B cell (primary cell): Measurements from ENCODE around the gene FAM110C. TPM values are rescaled to one million over a fixed set of nuclear protein-coding genes. Genes with fewer than 3 reads are reported as not detected.
"Not testable (repeated sequence)": the region's sequence is repeated elsewhere in the genome, so short reads cannot be mapped to it uniquely, and the experiment has no call there.

Experiments used
- ATAC-seq: fragments of 200-7000 bp; cut with Tn5 transposase; one replicate; pipeline ENCODE4 v1.10.0; 2021; ENCODE audit warnings: low read depth, mild to moderate bottlenecking, moderate number of reproducible peaks, moderate library complexity
- CTCF ChIA-PET: fragments of 350-600 bp; sonication (Branson Sonifier 250); formaldehyde crosslinking; loops from one replicate; lab custom pipeline; 2021; ENCODE audit warnings: antibody characterized with exemption, inconsistent platforms; lab: Charles Lee
- POLR2A ChIA-PET: fragments of 350-600 bp; sonication (Branson Sonifier 250); formaldehyde crosslinking; loops from one replicate; lab custom pipeline; 2021; ENCODE audit warnings: antibody characterized with exemption; lab: Charles Lee
- DNase-seq: peaks from one replicate; pipeline ENCODE4 v3.0.0; 2013
- H2AFZ ChIP-seq: 2 replicates; pipeline ENCODE4 v1.6.1; 2012; ENCODE audit warnings: mild to moderate bottlenecking, low read depth, low read length; ENCODE audit not compliant: insufficient read depth, poor library complexity, severe bottlenecking
- H3K27ac ChIP-seq, 2 donors: 1 replicate in 1 of 2; 2 replicates in 1 of 2; pipeline ENCODE4 v1.5.1; 2012 to 2013; ENCODE audit warnings: low read length in 2 of 2, mild to moderate bottlenecking in 2 of 2, moderate library complexity in 1 of 2
- H3K27me3 ChIP-seq, 4 experiments: fragments of 200-600 bp in 1 of 4; sonication (generic) in 1 of 4; replicated peaks in 1 of 4; 1 replicate in 2 of 4; 2 replicates in 2 of 4; pipeline versions ENCODE4 v1.6.1 to v1.7.0; 2013 to 2016; ENCODE audit warnings: low read length in 3 of 4, mild to moderate bottlenecking in 2 of 4, mixed read lengths in 1 of 4, moderate library complexity in 1 of 4; ENCODE audit not compliant: insufficient read depth in 4 of 4, control insufficient read depth in 3 of 4; ENCODE audit errors: control extremely low read depth in 1 of 4
- H3K36me3 ChIP-seq, 2 experiments: replicated peaks in 1 of 2; 1 replicate in 1 of 2; 2 replicates in 1 of 2; pipeline versions ENCODE4 v1.6.1 to v1.7.1; 2013; ENCODE audit warnings: low read length in 1 of 2; ENCODE audit not compliant: insufficient read depth in 2 of 2, control insufficient read depth in 1 of 2; ENCODE audit errors: control extremely low read depth in 1 of 2, extremely low read depth in 1 of 2
- H3K4me1 ChIP-seq, 2 donors: fragments of 200-600 bp in 1 of 2; sonication (generic) in 1 of 2; 1 replicate in 1 of 2; 2 replicates in 1 of 2; pipeline versions ENCODE4 v1.5.1 to v1.6.1; 2013 to 2017; ENCODE audit warnings: low read length in 2 of 2; ENCODE audit not compliant: control insufficient read depth in 2 of 2, insufficient read depth in 2 of 2
- H3K4me2 ChIP-seq: replicated peaks from 2 replicates; pipeline ENCODE3; 2012; ENCODE audit warnings: mild to moderate bottlenecking, low read depth, low read length; ENCODE audit not compliant: poor library complexity, severe bottlenecking
- H3K4me3 ChIP-seq, 5 experiments: fragments of 200-600 bp in 1 of 5; sonication (generic) in 1 of 5; 1 replicate in 3 of 5; 2 replicates in 2 of 5; pipeline versions ENCODE4 v1.5.1 to v1.7.0; 2011 to 2016; ENCODE audit warnings: low read length in 4 of 5, mild to moderate bottlenecking in 4 of 5, low read depth in 2 of 5, control low read depth in 1 of 5, moderate library complexity in 1 of 5; ENCODE audit not compliant: insufficient read depth in 1 of 5; ENCODE audit errors: control extremely low read depth in 1 of 5, extremely low read depth in 1 of 5
- H3K79me2 ChIP-seq: fragments of 200-600 bp; sonication (generic); one replicate; pipeline ENCODE4 v1.6.0; 2016; ENCODE audit warnings: low read length; ENCODE audit not compliant: control insufficient read depth, insufficient read depth
- H3K9ac ChIP-seq: fragments of 200-600 bp; sonication (generic); 2 replicates; pipeline ENCODE4 v1.6.1; 2017; ENCODE audit warnings: mild to moderate bottlenecking, low read length, moderate library complexity
- H3K9me3 ChIP-seq, 3 donors: one replicate each; pipeline versions ENCODE4 v1.6.1 to v1.7.1; 2013; ENCODE audit warnings: low read length in 2 of 3; ENCODE audit not compliant: control insufficient read depth in 2 of 3, insufficient read depth in 1 of 3; ENCODE audit errors: control extremely low read depth in 1 of 3
- H4K20me1 ChIP-seq: 2 replicates; pipeline ENCODE4 v1.6.0; 2012; ENCODE audit warnings: mild to moderate bottlenecking, low read length; ENCODE audit not compliant: insufficient read depth, control insufficient read depth, poor library complexity, severe bottlenecking
- H3K27ac Mint-ChIP-seq: one replicate; pipeline ENCODE4 v1.8.0; 2021; ENCODE audit warnings: mixed read lengths
- H3K27me3 Mint-ChIP-seq: one replicate; pipeline ENCODE4 v1.8.0; 2021; ENCODE audit warnings: mixed read lengths
- H3K4me1 Mint-ChIP-seq: one replicate; pipeline ENCODE4 v1.8.0; 2021; ENCODE audit warnings: mixed read lengths
- H3K4me3 Mint-ChIP-seq: one replicate; pipeline ENCODE4 v1.8.0; 2021; ENCODE audit warnings: mixed read lengths
- H3K9me3 Mint-ChIP-seq: one replicate; pipeline ENCODE4 v1.8.0; 2022; ENCODE audit warnings: mixed read lengths; ENCODE audit not compliant: insufficient read depth
- CTCF ChIP-seq: fragments of 200-600 bp; IDR thresholded peaks from one replicate; pipeline ENCODE4 v1.8.0; 2022; ENCODE audit warnings: antibody characterized with exemption, mild to moderate bottlenecking
- EZH2 ChIP-seq: IDR thresholded peaks from 2 replicates; pipeline ENCODE4 v1.6.1; 2012; ENCODE audit warnings: borderline replicate concordance, low read depth, mild to moderate bottlenecking, moderate library complexity, low read length; ENCODE audit not compliant: insufficient read depth, poor library complexity, severe bottlenecking
- WGBS: methylation state at CpG from one replicate; pipeline ENCODE4 v1.1.5; 2013; ENCODE audit warnings: missing lambda C conversion rate; ENCODE audit not compliant: insufficient coverage; 5-methylcytosine and 5-hydroxymethylcytosine counted together
- intact Hi-C: fragments of 100-400 bp; cut with micrococcal nuclease; formaldehyde crosslinking; loops from one replicate; pipeline ENCODE4 v1.10.0; 2022
- polyA plus RNA-seq: library from polyadenylated mRNA; depleted of rRNA; stranded (reverse); fragments of >200 nt; gene quantifications from 2 replicates; pipeline ENCODE4 v1.2.3, GENCODE V29; 2012
- total RNA-seq, 2 donors: library from RNA; stranded (reverse); fragments of 120-200 nt in 1 of 2; gene quantifications; 1 replicate in 1 of 2; 2 replicates in 1 of 2; pipeline versions ENCODE4 v1.2.3 to v1.2.4, GENCODE V29; 2013 to 2022

The FAM110C gene
- total and polyA plus RNA-seq, 2 donors (not counting 1 experiment from before 2014, with no cell fraction given): not detected

GRCh38 chr2:20259-20658 lies 26.0 kb downstream of the FAM110C start:
- H3K9ac ChIP-seq, H2AFZ ChIP-seq, ATAC-seq, H3K27ac Mint-ChIP-seq, H3K27ac ChIP-seq, H3K4me3 ChIP-seq, H3K4me1 ChIP-seq, H3K4me3 Mint-ChIP-seq, H3K27me3 ChIP-seq, H3K4me2 ChIP-seq, intact Hi-C loops, H4K20me1 ChIP-seq, CTCF ChIA-PET, H3K9me3 ChIP-seq, POLR2A ChIA-PET, DNase-seq, H3K4me1 Mint-ChIP-seq, H3K79me2 ChIP-seq, H3K9me3 Mint-ChIP-seq, H3K36me3 ChIP-seq: not testable (repeated sequence)
- peaks cover 22% of the 10 kb centered on the region for H3K27me3 Mint-ChIP-seq
- 81% methylated on average over 3 of the region's 4 CpGs for WGBS

GRCh38 chr2:19505-19904 lies 26.8 kb downstream of the FAM110C start:
- Histone ChIP-seq H3K27me3 (no peaks in the 10 kb centered on the region), H3K4me1 (peaks cover 3 to 5% of the 10 kb centered on the region in 2 donors), H3K9me3 (no peaks in the 10 kb centered on the region), H3K9ac (no peak overlapping the region), H3K4me3 (no peak overlapping the region), H3K4me2 (no peak overlapping the region), H4K20me1 (no peaks in the 10 kb centered on the region), H3K79me2 (no peaks in the 10 kb centered on the region), H3K36me3 (no peaks in the 10 kb centered on the region), H3K27ac (no peak overlapping the region), H2AFZ (no peak overlapping the region)
- Mint-ChIP-seq H3K4me3 (no peak overlapping the region), H3K9me3 (peaks cover 3% of the 10 kb centered on the region), H3K27ac (no peak overlapping the region), H3K27me3 (peaks cover 24% of the 10 kb centered on the region), H3K4me1 (peaks cover 7% of the 10 kb centered on the region)
- 91% methylated on average over 5 of the region's 5 CpGs for WGBS
- no peak for DNase-seq
- POLR2A ChIA-PET: no interaction called here
- TF ChIP-seq EZH2 (no peak), CTCF (no peak)
- CTCF ChIA-PET: no interaction called here
- intact Hi-C loops: no loop called here
- no peak for ATAC-seq
